Superior temporal gyrus (tissue), 1 donor: ENCODE results near the gene FOS.

ENCODE experiments used
- DNase-seq: peaks from one replicate; pipeline ENCODE4 v3.0.0-alpha.2; 2016; ENCODE audit errors: extremely low spot score

FOS gene

GRCh38 chr14:75250800-75251199 lies 27.8 kb upstream of the FOS start:
- no peak for DNase-seq

- no peak for DNase-seq
These were observed 26.3 kb upstream of the FOS start for GRCh38 chr14:75252254-75252837.

- DNase-seq = no peak
These were observed 24.2 kb upstream of the FOS start for GRCh38 chr14:75254381-75254822.

GRCh38 chr14:75254901-75255584 lies 23.6 kb upstream of the FOS start:
- no peak for DNase-seq

GRCh38 chr14:75258079-75258802 lies 20.4 kb upstream of the FOS start:
- DNase-seq = no peak

- peak; percentile 99 for DNase-seq
These were observed 19.7 kb upstream of the FOS start for GRCh38 chr14:75258803-75259509.

- DNase-seq = no peak
These were observed 19.1 kb upstream of the FOS start for GRCh38 chr14:75259510-75259855.

GRCh38 chr14:75260025-75260763 lies 18.4 kb upstream of the FOS start:
- no peak for DNase-seq

GRCh38 chr14:75261820-75262219 lies 16.8 kb upstream of the FOS start:
- no peak for DNase-seq

- no peak for DNase-seq
These were observed 16.0 kb upstream of the FOS start for GRCh38 chr14:75262641-75263040.

GRCh38 chr14:75264036-75264435 lies 14.6 kb upstream of the FOS start:
- DNase-seq = no peak

GRCh38 chr14:75267141-75267721 lies 11.4 kb upstream of the FOS start:
- no peak for DNase-seq

- DNase-seq = no peak
These were observed 9.7 kb upstream of the FOS start for GRCh38 chr14:75268633-75269550.

GRCh38 chr14:75271514-75271913 lies 7.1 kb upstream of the FOS start:
- DNase-seq = no peak

- peak; percentile 52 for DNase-seq
These were observed 5.2 kb upstream of the FOS start for GRCh38 chr14:75273272-75274049.

GRCh38 chr14:75274050-75274898 lies 4.4 kb upstream of the FOS start:
- DNase-seq = no peak

GRCh38 chr14:75274899-75275569 lies 3.6 kb upstream of the FOS start:
- peak; percentile 46 for DNase-seq

GRCh38 chr14:75275598-75275997 lies 3.0 kb upstream of the FOS start:
- DNase-seq = no peak
